Ramos (cell line): Measurements from ENCODE around the gene LPCAT3.

ENCODE experiments used
- in situ Hi-C: fragments of 300-500 bp; cut with MboI; formaldehyde crosslinking; loops from one replicate; pipeline ENCODE4 v1.14.3; 2022; ENCODE audit warnings: low sequenced_read_pairs; ENCODE audit not compliant: unreplicated experiment

The LPCAT3 gene

DNA sequence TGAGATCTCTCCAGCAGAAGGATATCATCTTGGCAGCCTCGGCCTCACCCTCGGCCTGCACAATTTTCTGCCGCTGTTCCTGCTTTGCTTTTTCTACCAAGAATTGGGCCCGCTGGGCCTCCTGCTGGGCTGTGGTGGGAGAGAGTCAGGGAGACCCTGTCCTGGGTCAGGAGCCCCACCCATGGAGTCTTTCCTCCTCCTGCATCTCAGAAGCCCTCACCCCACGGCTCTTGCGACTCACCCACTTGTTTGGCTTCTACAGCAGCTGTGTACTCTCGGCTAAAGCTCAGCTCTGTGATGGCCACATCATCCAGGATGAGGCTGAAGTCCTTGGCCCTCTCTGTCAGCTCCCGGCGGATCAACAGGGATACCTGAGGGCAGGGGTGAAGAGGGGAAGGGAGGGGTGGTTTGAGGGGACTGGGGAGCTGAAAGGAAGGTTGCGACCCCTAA is 50.6 kb downstream of the LPCAT3 start:
- in situ Hi-C loops: no loop called here

DNA sequence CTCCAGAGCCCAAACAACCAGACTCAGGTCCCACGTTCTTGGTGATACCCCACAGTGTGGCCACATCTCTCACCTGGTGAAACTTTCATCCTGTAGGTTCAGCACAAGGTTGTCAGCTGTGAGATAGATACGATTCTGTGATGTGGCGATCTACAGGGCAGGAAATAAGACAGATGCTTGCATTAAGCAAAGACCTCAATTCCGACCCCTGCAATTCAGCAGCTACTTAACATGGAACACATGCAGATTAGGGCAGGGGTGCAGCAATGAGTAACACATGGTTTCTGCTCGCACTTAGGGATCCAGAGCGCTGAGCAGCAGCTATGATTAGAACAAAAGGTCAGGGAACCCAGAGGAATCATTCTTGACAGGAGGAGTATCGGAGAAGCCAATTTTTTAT is 51.9 kb downstream of the LPCAT3 start:
- in situ Hi-C loops: no loop called here

DNA sequence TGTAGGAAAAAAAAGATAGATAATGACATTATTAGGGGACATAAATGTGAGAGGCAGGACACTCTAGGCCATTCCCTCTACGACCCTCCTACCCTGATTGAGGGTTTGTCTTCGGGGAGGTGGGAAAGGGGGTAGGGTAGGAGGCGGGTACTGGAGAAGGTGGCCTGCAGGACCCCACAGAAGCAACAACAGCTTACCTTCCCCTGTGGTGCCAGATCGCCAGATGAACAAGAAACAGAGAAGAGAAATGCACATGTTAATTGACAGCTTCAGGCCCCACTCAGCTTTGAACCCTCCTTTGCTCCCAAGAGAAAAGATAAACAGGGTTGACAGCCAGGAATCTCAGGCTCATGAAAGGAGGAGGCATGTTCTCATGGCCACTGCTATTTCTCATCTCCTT is 52.6 kb downstream of the LPCAT3 start:
- in situ Hi-C loops: no loop called here

DNA sequence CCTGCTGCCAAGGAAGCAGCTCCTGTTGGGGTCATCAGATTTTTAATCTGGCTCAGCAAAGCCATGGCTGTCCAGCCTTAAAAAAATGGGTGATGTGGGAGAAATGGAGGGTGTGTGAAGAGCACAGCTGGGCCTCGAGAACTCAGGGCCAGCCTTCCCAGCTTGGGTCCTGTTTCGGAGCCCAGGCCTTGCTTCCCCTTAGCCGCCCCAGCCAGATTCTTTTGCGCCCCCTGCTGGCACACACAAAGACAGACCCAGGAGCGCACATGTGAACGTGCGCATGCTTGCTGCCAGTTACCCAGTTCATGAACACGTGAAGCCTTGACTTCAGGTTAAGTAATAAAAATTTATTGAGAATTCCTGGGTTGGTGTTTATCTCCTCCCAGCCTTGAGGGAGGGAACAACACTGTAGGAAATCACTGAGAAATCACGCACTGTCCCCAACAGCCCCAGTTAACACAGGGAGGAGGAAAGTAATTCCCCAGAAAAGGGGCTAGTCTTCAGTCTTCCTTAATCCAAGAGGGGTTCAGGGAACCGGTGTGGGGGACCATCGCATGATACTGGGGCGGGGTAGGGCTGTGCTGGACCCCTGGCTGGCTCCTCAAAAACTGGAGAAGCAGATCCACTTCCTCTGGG is 53.1 kb downstream of the LPCAT3 start:
- in situ Hi-C loops: no loop called here

DNA sequence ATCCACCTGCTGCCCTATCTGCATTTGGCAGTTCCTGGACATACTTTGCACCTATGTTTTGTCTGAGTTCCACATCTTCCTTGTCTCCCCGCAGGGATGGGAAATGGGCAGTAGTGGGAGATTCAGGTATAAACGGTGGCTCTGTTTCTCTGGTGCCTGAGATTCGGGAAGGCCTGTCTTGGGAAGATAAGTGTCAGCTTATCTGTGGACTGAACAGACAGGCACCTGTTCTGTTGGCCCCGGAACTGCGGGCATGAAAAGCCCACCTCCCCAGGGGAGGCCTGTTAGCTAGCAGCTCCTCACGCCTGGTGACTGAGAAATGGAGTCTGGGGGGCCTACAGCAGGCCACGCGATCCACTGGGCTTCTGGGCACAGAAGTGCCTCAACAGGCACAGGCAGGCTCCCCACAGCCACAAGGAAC is 53.7 kb downstream of the LPCAT3 start:
- in situ Hi-C loops: no loop called here

DNA sequence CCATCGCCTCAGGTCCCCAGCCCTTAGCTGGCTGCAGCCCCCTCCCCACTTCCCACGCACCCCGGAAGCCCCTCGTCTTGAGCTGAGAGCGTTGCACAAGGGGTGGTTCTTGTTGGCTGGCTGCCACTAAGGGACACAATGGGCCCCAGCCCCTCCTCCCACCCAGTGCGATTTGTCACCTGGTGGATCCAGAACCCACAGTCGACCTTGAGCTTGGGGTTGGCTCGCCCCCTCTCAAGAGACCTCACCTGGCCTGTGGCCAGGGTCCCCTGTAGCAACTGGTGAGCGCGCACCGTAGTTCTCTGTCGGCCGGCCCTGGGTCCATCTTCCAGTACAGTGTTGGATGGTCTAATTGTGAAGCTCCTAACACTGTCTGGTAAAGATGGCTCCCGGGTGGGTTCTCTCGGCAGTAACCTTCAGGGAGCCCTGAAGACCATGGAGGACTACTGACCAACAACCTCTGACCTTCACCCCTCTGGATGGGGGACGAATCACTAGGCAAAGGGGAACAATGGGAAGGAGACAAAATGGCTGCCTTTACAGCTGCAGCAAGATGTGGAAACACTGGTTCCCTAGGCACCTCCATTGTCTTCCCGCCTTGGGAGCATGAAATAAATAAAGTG is 54.4 kb downstream of the LPCAT3 start:
- in situ Hi-C loops: no loop called here

DNA sequence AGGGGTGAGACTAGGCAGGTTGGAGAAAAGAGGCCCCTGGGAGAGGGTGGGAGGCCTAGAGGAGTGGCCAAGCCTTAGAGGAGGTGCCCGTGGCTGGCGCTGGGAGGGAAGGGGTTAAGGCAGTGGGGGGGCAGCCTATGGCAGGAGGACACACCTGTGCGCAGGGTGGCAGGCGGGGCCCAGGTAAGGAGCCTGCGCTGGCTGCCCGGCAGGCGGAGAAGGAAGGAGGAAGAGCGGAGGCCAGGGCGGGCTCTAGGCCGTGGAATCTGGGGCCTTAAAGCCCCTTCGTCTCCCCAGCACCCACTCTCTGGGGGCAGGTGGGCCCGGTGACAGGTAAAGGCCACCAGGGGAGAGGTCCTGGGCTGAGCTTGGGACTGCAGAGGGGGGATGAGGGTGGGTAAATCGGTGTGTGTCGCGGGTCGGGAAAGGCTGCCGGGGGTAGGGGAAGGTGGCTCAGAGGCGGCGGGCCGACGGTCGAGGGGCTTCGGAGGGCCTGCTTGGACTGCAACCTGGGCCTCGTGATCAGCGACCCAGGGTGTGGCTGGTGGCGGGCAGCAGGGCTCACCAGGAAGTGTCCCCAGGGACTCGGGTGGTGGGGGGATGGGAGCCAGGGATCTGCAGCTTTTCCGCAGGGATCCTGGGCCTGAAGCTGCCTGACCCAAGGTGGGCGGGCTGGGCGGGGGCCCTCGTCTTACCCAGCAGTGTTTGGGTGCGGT is 55.1 kb downstream of the LPCAT3 start:
- in situ Hi-C loops: no loop called here

DNA sequence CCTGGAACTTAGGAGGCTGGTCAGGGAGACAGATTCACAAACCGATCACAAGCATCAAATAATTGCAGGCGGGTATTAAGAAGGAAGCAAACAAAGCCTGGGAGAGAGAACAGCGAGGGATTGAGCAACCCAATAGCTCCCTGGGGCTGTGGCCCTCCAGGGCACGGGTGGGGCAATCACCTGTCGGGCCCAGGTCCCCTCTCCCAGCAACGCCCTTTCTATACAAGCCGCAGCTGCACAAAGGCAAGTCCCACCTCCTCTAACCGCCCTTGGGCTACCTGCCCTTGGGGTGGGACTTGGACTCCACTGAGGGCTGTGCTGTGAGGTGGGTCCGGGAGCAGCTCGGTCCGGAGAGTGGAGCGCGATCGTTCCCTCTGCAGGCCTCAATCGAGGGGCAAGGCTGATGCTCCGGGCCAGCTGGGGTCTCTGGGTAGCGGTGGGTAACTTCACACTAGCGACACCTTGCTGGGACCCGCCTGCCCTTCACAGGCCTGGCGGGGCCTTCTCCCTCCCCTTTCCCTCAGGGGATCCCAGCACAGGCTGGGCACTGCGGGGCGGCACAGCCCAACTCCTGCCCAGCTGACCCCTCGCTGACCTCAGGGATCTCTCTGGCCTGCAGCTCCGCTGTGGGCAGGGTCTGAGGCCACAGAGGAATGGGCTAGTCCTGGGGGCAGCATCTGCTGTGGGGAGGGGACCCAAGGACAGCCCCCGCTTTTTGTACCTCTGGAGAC is 55.8 kb downstream of the LPCAT3 start:
- in situ Hi-C loops: no loop called here

DNA sequence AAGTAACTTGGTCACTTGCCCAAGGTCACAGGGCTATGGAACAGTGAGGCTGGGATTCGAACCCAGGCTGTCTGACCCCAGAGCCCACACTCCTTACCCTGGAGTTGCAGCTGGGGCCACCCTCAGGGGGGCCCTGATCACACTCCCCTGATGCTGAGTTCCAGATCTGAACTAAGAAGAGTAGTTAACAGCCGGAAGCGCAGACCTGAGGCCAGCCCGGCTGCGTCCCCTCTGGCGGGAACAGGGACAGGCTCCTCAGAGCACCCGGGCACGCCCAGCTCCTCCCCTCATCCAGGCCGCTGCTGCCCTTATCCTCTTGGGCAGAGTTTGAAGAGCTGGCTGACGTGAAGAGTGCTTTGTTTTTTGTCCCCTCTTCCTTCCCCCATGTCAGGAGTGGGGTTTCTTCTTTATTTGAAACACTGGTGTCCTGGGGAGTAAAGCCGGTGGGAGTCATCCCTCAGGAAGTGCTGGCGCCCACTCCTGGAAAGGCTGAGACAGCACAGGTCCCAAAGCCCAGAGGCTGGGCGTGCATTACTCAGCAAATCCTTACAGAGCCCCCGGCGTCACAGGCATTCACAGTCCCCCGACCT is 56.5 kb downstream of the LPCAT3 start:
- in situ Hi-C loops: no loop called here

DNA sequence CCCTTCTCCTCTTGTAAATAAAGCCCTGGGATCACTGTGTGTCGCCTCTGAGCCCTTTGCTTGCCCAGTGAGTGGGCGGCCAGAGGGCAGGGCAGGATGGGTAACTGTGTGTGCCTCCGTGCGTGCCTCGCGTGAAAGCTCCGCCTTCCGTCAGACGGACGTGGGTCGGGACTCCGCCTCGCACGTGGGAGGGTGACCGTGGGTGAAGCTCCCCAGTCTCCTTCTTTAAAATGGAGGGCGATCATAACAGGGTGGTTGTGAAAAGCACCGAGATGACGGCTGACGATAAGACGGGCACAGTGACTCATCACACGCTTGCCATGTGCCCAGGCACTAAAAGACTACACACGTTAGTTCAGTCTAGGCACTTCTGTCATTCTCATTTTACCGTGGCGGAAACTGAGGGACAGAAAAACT is 57.0 kb downstream of the LPCAT3 start:
- in situ Hi-C loops: no loop called here

DNA sequence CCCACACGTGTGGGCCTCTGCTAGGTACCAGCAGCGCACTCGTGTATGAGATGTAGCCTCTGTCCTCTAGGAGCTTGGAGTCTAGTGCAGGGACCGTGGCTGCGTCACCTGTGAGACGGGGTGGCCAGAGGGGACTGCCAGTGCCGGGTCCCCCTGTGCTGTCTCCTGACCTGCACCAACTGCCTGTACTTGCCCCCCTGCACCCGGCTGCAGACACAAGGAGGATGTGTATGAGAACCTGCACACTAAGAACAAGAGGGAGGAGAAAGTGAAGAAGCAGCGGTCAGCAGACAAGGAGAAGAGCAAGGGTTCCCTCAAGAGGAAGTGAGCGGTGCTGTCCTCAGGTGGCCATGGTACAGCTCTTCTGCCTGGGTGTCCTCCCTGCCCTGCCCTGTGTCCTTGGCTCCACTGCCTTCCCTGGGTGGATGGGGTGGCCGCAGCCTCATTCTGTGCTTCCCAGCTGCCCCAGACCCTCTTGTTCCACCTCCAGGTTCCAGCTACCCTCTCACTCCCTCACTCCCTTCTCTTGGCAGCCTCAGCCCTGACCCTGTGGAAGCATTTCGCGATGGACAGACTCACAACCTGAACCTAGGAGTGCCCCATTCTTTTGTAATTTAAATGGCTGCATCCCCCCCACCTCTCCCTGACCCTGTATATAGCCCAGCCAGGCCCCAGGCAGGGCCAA is 57.5 kb downstream of the LPCAT3 start:
- in situ Hi-C loops: no loop called here

DNA sequence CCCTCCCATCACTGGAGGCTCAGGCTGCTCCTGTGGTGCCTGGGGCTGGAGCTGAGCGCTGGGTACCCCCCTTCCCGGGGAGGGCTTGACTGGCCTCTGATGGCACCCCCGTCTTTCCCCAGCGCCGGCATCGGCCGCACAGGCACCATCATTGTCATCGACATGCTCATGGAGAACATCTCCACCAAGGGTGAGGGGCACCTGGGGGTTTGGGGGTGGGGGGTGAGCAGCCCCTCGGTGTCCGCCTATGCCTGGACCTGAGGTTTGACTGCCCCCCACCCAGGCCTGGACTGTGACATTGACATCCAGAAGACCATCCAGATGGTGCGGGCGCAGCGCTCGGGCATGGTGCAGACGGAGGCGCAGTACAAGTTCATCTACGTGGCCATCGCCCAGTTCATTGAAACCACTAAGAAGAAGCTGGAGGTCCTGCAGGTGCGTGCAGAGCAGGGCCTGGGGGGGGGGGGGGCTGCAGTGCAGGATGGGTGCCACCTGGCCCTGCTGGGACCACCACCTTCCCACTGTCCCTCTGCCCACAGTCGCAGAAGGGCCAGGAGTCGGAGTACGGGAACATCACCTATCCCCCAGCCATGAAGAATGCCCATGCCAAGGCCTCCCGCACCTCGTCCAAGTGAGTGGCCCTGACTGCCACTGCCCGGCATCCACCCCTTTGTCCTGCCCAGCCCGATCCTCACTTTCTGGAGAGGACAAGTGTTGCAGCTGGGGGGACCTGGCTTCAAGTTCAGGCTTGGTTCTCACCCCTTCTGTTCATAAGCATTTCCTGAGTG is 58.3 kb downstream of the LPCAT3 start:
- in situ Hi-C loops: no loop called here

DNA sequence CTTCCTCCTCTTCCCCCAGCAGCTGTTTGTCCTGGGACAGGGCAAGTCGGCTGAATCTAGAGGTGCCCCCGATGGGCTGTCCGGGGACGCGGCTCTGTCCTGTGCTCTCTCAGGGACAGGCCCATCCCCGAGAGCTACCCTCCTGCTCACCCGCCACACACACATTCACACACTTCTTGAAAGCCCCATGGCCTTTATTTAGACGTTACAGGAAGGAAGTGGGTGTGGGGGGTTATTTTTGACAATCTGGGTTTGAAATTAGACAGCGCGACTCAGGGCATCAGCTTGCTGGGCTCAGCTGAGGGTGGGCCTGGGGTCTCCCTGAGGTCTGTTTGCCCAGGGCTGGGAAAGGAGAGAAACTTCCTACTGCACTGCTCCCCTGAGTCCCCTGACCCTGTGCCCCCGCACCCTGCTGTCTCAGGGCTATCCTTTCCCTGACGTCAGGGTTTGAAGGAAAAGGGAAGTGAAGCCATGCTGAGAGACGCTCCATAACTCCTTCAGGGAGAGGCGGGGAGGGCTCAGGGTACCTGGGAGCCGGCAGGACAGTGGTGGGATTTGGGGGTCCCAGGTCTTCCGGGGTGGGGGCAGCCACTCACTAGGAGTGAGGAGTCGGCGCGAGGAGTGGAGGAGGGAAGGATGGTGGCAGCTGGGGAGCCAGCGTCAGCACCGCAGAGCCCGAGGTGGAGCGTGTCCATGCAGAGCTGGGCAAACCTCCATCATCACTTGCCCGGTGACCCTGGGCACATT is 59.0 kb downstream of the LPCAT3 start:
- in situ Hi-C loops: no loop called here

DNA sequence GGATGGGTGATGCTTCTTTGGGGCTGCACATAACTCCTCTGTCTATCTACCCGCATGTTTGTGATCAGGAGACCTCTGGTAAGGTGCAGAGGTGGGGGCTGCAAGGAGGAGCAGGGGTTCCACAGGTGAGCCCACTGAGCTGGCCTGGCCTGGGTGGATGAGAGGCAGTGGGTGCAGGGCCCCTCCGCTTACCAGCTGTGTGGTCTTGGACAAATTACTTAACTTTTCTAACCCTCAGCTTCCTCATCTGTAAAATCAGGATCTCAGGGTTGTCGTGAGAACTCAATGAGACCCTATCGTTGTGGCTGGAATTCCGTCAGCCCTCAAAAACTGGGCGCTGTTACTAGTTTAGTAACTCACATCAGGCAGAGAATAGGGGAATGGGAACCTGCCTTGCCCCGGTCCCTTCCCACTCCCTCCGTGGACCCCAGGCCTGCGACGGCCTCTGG is 59.6 kb downstream of the LPCAT3 start:
- in situ Hi-C loops: no loop called here

DNA sequence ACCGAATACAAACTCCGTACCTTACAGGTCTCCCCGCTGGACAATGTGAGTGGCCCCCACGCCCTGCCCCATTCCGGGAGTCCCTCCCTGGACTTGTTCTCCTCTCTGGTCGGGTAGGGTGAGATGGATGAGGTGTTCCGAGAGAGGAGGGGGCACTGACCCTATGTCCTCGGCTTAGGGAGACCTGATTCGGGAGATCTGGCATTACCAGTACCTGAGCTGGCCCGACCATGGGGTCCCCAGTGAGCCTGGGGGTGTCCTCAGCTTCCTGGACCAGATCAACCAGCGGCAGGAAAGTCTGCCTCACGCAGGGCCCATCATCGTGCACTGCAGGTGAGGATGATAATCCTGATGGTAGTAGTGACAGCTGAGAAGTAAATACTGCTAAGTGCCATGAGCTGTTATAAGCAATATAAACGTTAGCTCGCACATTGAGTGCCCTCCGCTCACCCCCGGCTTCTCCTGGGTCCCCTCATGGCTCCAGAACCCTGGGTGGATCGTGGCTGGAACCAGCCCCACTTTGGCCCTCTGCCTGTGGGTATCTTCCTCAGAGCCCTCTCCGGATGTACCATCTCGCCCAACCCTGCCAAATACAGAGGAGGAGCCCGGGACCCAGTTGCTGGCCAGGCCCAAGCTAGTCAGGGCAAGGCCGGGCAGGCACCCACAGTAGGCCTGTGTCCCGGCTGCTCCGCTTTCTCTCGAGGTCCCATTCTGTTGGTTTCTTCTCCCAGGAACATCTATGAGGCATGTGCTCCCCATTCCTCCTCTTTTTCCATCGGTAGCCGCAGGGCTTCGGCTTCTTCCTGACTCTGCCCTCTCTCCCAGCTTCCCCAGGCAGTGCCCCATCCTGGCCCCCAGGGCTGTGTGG is 60.3 kb downstream of the LPCAT3 start:
- in situ Hi-C loops: no loop called here

DNA sequence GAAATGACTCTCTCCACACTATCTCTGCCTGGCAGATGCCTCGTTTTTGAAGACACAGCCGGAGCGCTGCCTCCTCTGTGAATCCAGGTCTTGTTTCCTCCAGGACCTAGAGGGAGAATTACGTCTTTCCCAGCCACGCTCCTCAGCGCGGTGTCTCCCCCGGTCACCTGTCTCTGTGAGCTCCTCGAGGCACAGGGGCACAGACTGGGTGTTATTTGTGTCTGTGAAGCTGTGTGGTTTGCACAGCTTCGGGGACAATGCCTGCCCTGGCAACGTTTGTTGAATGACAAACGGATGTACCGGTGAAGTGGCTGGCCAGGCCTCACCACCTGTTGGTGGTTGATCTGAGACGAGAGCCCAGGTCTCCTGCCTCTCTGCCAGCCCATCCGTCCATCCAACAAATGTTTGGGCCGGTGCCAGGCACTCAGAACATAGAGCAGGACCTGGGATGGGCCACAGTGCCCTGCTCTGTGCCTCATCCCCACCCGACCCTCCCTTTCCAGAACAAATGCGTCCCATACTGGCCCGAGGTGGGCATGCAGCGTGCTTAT is 61.0 kb downstream of the LPCAT3 start:
- in situ Hi-C loops: no loop called here

DNA sequence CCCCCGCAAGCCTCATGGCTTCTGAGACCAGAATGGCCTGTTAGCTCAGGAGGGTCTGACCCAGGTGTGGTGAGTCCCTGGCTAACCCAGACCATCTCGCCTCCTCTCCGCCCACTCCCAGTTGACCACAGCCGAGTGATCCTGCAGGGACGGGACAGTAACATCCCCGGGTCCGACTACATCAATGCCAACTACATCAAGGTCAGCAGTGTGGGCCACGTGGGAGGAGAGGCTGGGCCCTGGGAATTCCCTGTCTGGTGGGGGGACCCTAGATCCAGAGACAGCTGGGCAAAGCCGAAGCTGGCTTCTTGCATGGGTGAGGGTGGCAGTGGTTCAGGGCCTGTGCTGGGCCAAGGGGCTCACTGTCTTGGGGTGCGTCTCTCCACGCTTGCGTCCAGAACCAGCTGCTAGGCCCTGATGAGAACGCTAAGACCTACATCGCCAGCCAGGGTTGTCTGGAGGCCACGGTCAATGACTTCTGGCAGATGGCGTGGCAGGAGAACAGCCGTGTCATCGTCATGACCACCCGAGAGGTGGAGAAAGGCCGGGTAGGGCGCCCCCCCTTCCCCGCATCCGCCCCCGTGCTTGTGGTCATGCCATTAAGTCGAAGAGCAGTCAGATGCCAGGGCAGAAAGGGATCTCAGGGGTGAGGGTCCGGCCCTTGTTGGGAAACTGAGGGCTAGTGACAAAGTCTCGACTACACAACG is 62.1 kb downstream of the LPCAT3 start:
- in situ Hi-C loops: no loop called here
